H1 (cell line): ENCODE measurements around the gene SCNN1B. TPM values are rescaled to one million over a fixed set of nuclear protein-coding genes. Genes with fewer than 3 reads are reported as not detected.

ENCODE experiments used
- CHD1 ChIP-seq: IDR thresholded peaks from 2 replicates; pipeline ENCODE4 v1.6.1; 2012; ENCODE audit warnings: low read depth, low read length, improper control_type of control experiment
- MAFK ChIP-seq: IDR thresholded peaks from 2 replicates; pipeline ENCODE4 v1.6.1; 2012; ENCODE audit warnings: low read depth, mild to moderate bottlenecking, improper control_type of control experiment, low read length
- NRF1 ChIP-seq: IDR thresholded peaks from 2 replicates; pipeline ENCODE4 v1.6.1; 2011; ENCODE audit warnings: mild to moderate bottlenecking, low read depth, low read length, improper control_type of control experiment
- RAD21 ChIP-seq, 2 experiments: IDR thresholded peaks in 1 of 2; conservative IDR thresholded peaks in 1 of 2; 2 replicates each; pipeline ENCODE4 v1.6.1; 2011; ENCODE audit warnings: low read depth in 2 of 2, low read length in 2 of 2, improper control_type of control experiment in 1 of 2, inconsistent platforms in 1 of 2, mild to moderate bottlenecking in 1 of 2, moderate library complexity in 1 of 2
- TBP ChIP-seq: IDR thresholded peaks from 2 replicates; pipeline ENCODE4 v1.6.1; 2011; ENCODE audit warnings: low read depth, low read length, improper control_type of control experiment
- polyA plus RNA-seq, 7 experiments: library from polyadenylated mRNA; depleted of rRNA in 3 of 7; stranded (reverse) in 5 of 7; unstranded in 2 of 7; fragments of >200 nt in 5 of 7; fragments of 200-250 nt in 2 of 7; gene quantifications; 1 replicate in 5 of 7; 2 replicates in 1 of 7; 4 replicates in 1 of 7; pipeline versions ENCODE4 v1.2.1 to v1.2.3, GENCODE V29; 2011 to 2013; ENCODE audit warnings: missing spikeins in 2 of 7, mixed read lengths in 2 of 7
- total RNA-seq: library from RNA; stranded (reverse); fragmentation: NEBNext Ultra II Directional; extraction: Animal tissue kit (Norgen Biotek cat#: 25700); gene quantifications from 2 replicates; pipeline ENCODE4 v1.2.1, GENCODE V29; 2021
- TF ChIP-seq, protein P1 (sequence below): fragments of 300-600 bp; sonication (generic); IDR thresholded peaks from 2 replicates; pipeline ENCODE4 v1.7.1; 2012; ENCODE audit warnings: low read length, moderate library complexity, mild to moderate bottlenecking, inconsistent platforms; ENCODE audit not compliant: insufficient replicate concordance
- TF ChIP-seq, protein P2 (sequence below), 3 experiments: IDR thresholded peaks; 1 replicate in 2 of 3; 2 replicates in 1 of 3; pipeline versions ENCODE4 v1.5.1 to v1.6.1; 2011; ENCODE audit warnings: low read length in 3 of 3, mild to moderate bottlenecking in 3 of 3, inconsistent platforms in 2 of 3, low read depth in 1 of 3, moderate library complexity in 1 of 3; ENCODE audit not compliant: insufficient read depth in 1 of 3; ENCODE audit errors: control extremely low read depth in 1 of 3

Gene SCNN1B
- total and polyA plus RNA-seq, 2 of the 8 experiments (the other 6 are each of a cell fraction or from before 2014, with no cell fraction given): 0.20 to 0.95 TPM

DNA sequence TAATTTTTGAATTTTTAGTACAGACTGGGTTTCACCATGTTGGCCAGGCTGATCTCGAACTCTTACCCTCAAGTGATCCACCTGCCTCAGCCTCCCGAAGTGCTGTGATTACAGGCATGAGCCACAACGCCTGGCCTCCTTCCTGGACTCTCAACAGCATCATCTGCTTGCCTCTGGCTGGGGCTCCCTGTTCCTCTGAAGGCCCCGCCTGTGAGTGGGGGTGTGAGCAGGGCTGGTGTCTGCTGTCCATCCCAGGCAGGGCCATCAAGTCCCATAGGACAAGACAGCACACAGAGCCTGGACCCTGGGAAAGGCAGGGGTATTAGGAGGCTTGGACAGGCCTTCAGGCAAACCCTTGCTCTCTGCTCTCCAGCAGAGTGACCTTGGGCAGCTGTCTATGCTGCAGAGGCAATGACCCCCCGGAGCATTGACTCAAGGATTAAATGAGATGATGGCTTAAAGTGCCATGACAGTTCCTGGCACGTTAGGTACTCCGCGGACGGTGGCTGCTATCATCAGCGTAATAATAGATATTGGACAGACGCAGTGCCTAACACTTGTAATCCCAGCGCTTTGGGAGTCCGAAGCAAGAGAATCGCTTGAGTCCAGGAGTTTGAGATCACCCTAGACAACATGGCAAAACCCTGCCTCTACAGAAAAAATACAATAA, 19.2 kb downstream of the SCNN1B start (continued):
- TF ChIP-seq, protein P1, sequence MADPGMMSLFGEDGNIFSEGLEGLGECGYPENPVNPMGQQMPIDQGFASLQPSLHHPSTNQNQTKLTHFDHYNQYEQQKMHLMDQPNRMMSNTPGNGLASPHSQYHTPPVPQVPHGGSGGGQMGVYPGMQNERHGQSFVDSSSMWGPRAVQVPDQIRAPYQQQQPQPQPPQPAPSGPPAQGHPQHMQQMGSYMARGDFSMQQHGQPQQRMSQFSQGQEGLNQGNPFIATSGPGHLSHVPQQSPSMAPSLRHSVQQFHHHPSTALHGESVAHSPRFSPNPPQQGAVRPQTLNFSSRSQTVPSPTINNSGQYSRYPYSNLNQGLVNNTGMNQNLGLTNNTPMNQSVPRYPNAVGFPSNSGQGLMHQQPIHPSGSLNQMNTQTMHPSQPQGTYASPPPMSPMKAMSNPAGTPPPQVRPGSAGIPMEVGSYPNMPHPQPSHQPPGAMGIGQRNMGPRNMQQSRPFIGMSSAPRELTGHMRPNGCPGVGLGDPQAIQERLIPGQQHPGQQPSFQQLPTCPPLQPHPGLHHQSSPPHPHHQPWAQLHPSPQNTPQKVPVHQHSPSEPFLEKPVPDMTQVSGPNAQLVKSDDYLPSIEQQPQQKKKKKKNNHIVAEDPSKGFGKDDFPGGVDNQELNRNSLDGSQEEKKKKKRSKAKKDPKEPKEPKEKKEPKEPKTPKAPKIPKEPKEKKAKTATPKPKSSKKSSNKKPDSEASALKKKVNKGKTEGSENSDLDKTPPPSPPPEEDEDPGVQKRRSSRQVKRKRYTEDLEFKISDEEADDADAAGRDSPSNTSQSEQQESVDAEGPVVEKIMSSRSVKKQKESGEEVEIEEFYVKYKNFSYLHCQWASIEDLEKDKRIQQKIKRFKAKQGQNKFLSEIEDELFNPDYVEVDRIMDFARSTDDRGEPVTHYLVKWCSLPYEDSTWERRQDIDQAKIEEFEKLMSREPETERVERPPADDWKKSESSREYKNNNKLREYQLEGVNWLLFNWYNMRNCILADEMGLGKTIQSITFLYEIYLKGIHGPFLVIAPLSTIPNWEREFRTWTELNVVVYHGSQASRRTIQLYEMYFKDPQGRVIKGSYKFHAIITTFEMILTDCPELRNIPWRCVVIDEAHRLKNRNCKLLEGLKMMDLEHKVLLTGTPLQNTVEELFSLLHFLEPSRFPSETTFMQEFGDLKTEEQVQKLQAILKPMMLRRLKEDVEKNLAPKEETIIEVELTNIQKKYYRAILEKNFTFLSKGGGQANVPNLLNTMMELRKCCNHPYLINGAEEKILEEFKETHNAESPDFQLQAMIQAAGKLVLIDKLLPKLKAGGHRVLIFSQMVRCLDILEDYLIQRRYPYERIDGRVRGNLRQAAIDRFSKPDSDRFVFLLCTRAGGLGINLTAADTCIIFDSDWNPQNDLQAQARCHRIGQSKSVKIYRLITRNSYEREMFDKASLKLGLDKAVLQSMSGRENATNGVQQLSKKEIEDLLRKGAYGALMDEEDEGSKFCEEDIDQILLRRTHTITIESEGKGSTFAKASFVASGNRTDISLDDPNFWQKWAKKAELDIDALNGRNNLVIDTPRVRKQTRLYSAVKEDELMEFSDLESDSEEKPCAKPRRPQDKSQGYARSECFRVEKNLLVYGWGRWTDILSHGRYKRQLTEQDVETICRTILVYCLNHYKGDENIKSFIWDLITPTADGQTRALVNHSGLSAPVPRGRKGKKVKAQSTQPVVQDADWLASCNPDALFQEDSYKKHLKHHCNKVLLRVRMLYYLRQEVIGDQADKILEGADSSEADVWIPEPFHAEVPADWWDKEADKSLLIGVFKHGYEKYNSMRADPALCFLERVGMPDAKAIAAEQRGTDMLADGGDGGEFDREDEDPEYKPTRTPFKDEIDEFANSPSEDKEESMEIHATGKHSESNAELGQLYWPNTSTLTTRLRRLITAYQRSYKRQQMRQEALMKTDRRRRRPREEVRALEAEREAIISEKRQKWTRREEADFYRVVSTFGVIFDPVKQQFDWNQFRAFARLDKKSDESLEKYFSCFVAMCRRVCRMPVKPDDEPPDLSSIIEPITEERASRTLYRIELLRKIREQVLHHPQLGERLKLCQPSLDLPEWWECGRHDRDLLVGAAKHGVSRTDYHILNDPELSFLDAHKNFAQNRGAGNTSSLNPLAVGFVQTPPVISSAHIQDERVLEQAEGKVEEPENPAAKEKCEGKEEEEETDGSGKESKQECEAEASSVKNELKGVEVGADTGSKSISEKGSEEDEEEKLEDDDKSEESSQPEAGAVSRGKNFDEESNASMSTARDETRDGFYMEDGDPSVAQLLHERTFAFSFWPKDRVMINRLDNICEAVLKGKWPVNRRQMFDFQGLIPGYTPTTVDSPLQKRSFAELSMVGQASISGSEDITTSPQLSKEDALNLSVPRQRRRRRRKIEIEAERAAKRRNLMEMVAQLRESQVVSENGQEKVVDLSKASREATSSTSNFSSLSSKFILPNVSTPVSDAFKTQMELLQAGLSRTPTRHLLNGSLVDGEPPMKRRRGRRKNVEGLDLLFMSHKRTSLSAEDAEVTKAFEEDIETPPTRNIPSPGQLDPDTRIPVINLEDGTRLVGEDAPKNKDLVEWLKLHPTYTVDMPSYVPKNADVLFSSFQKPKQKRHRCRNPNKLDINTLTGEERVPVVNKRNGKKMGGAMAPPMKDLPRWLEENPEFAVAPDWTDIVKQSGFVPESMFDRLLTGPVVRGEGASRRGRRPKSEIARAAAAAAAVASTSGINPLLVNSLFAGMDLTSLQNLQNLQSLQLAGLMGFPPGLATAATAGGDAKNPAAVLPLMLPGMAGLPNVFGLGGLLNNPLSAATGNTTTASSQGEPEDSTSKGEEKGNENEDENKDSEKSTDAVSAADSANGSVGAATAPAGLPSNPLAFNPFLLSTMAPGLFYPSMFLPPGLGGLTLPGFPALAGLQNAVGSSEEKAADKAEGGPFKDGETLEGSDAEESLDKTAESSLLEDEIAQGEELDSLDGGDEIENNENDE: no peak
- TF ChIP-seq RAD21 (IDR thresholded peaks at IDR 0.05 in 1 of 2, conservative IDR thresholded peaks at IDR 0.05 in 1 of 2; ENCODE audit: low read depth in 2 of 2, low read length in 2 of 2) (no peak), TBP (no peak), MAFK (no peak), NRF1 (no peak), CHD1 (no peak)
- TF ChIP-seq, protein P2, sequence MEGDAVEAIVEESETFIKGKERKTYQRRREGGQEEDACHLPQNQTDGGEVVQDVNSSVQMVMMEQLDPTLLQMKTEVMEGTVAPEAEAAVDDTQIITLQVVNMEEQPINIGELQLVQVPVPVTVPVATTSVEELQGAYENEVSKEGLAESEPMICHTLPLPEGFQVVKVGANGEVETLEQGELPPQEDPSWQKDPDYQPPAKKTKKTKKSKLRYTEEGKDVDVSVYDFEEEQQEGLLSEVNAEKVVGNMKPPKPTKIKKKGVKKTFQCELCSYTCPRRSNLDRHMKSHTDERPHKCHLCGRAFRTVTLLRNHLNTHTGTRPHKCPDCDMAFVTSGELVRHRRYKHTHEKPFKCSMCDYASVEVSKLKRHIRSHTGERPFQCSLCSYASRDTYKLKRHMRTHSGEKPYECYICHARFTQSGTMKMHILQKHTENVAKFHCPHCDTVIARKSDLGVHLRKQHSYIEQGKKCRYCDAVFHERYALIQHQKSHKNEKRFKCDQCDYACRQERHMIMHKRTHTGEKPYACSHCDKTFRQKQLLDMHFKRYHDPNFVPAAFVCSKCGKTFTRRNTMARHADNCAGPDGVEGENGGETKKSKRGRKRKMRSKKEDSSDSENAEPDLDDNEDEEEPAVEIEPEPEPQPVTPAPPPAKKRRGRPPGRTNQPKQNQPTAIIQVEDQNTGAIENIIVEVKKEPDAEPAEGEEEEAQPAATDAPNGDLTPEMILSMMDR (IDR thresholded peaks at IDR 0.05; ENCODE audit: control extremely low read depth in 1 of 3, insufficient read depth in 1 of 3, low read depth in 1 of 3, low read length in 3 of 3): no peak
